PC-9 (cell line): ENCODE results near the gene MBD5. TPM values are rescaled to one million over a fixed set of nuclear protein-coding genes. Genes with fewer than 3 reads are reported as not detected.

Experiments
- BruUV-seq: library from RNA; stranded (reverse); fragments of 400-500 nt; replicated peaks from 2 replicates; lab custom pipeline; 2021; lab: Mats Ljungman, UMichigan
- CTCF ChIA-PET: fragments of 300-600 bp; sonication (Branson Sonifier 250); formaldehyde crosslinking; loops from one replicate; lab custom pipeline; 2022; ENCODE audit warnings: antibody characterized with exemption; lab: Charles Lee
- POLR2A ChIA-PET: fragments of 300-600 bp; sonication (Branson Sonifier 250); formaldehyde crosslinking; loops from one replicate; lab custom pipeline; 2022; ENCODE audit warnings: antibody characterized with exemption; ENCODE audit not compliant: unreplicated experiment; lab: Charles Lee
- DNase-seq, 2 experiments: peaks; one replicate each; pipeline versions ENCODE4 v3.0.0 to v3.0.0-alpha.2; 2015 to 2022; ENCODE audit warnings: mixed read lengths in 1 of 2
- H2AFZ ChIP-seq: fragments of 200-600 bp; sonication (generic); 2 replicates; pipeline ENCODE4 v1.8.1; 2017; ENCODE audit warnings: antibody characterized with exemption
- H3F3A ChIP-seq: fragments of 200-600 bp; sonication (generic); 2 replicates; pipeline ENCODE4 v1.8.1; 2017; ENCODE audit warnings: antibody characterized with exemption, mild to moderate bottlenecking, low read depth; ENCODE audit not compliant: insufficient read depth
- H3K27ac ChIP-seq: fragments of 200-600 bp; sonication (generic); 2 replicates; pipeline ENCODE4 v1.6.1; 2016; ENCODE audit warnings: mixed run types
- H3K27me3 ChIP-seq: fragments of 200-600 bp; sonication (generic); 2 replicates; pipeline ENCODE4 v1.6.1; 2016; ENCODE audit warnings: low read depth, mixed run types; ENCODE audit not compliant: insufficient read depth
- H3K36me3 ChIP-seq: fragments of 200-600 bp; sonication (generic); 2 replicates; pipeline ENCODE4 v1.6.1; 2016; ENCODE audit warnings: low read depth, mixed run types
- H3K4me1 ChIP-seq: fragments of 200-600 bp; sonication (generic); replicated peaks from 2 replicates; pipeline ENCODE4 v1.6.1; 2016; ENCODE audit warnings: mixed run types; ENCODE audit not compliant: insufficient read depth
- H3K4me2 ChIP-seq: fragments of 200-600 bp; sonication (generic); 2 replicates; pipeline ENCODE4 v1.6.1; 2017; ENCODE audit warnings: mixed run types
- H3K4me3 ChIP-seq: fragments of 200-600 bp; sonication (generic); 2 replicates; pipeline ENCODE4 v1.6.1; 2016; ENCODE audit warnings: mixed run types
- H3K79me2 ChIP-seq: fragments of 200-600 bp; sonication (generic); 2 replicates; pipeline ENCODE4 v1.6.1; 2017; ENCODE audit warnings: low read depth, mixed run types
- H3K9me2 ChIP-seq: fragments of 200-600 bp; sonication (generic); 2 replicates; pipeline ENCODE4 v1.8.1; 2017; ENCODE audit warnings: mild to moderate bottlenecking; ENCODE audit not compliant: insufficient read depth
- H3K9me3 ChIP-seq: fragments of 200-600 bp; sonication (generic); 2 replicates; pipeline ENCODE4 v1.8.1; 2016; ENCODE audit warnings: low read depth; ENCODE audit not compliant: insufficient read depth
- H4K20me1 ChIP-seq: fragments of 200-600 bp; sonication (generic); 2 replicates; pipeline ENCODE4 v1.8.1; 2017; ENCODE audit not compliant: insufficient read depth
- CTCF ChIP-seq: fragments of 200-600 bp; sonication (generic); conservative IDR thresholded peaks from 2 replicates; pipeline ENCODE4 v1.6.1; 2017; ENCODE audit warnings: mixed run types, antibody characterized with exemption, mild to moderate bottlenecking, moderate library complexity
- EZH2 ChIP-seq: fragments of 200-600 bp; sonication (generic); IDR thresholded peaks from 2 replicates; pipeline ENCODE4 v1.8.0; 2017; ENCODE audit warnings: antibody characterized with exemption, low read depth
- intact Hi-C: fragments of 100-400 bp; cut with micrococcal nuclease; formaldehyde crosslinking; loops from one replicate; pipeline ENCODE4 v1.10.0; 2022; ENCODE audit not compliant: unreplicated experiment
- total RNA-seq: library from RNA; stranded (reverse); gene quantifications from 2 replicates; pipeline ENCODE4 v1.2.3, GENCODE V29; 2021

Gene MBD5
- total RNA-seq, 1 experiment from 2014 or later, result 46.5 TPM

- Histone ChIP-seq H3F3A (no peaks in the 10 kb centered on the region), H3K9me3 (no peaks in the 10 kb centered on the region), H2AFZ (no peak overlapping the region), H3K9me2 (no peaks in the 10 kb centered on the region), H4K20me1 (no peaks in the 10 kb centered on the region), H3K4me1 (no peaks in the 10 kb centered on the region; the same call in 1 of the 2 replicates), H3K4me2 (no peak overlapping the region), H3K79me2 (no peaks in the 10 kb centered on the region), H3K4me3 (no peak overlapping the region), H3K27me3 (no peaks in the 10 kb centered on the region), H3K27ac (no peak overlapping the region), H3K36me3 (no peaks in the 10 kb centered on the region)
- ChIA-PET POLR2A (no interaction called here), CTCF (no interaction called here)
- intact Hi-C loops, result no loop called here
- TF ChIP-seq EZH2 (no peak), CTCF (no peak)
- no TSS peak for BruUV-seq
- no peak for DNase-seq
Observed at GRCh38 chr2:148501545-148501944, 480.7 kb downstream of the MBD5 start.

- H3K79me2 ChIP-seq, result no peaks in the 10 kb centered on the region
- H3K4me3 ChIP-seq, result no peak overlapping the region
- H2AFZ ChIP-seq, result no peak overlapping the region
- no peaks in the 10 kb centered on the region for H3K9me3 ChIP-seq
- H3K27ac ChIP-seq, result no peak overlapping the region
- no peaks in the 10 kb centered on the region; the same call in 1 of the 2 replicates for H3K4me1 ChIP-seq
- POLR2A ChIA-PET, result interaction anchor here (0.8 kb wide), 1 partner anchor 544 kb away, joined by 4 read pairs; no protein-coding TSS in a partner anchor
- no peaks in the 10 kb centered on the region for H3K36me3 ChIP-seq
- H3K9me2 ChIP-seq, result no peaks in the 10 kb centered on the region
- BruUV-seq, result no TSS peak
- H3F3A ChIP-seq, result no peaks in the 10 kb centered on the region
- DNase-seq, result no peak
- no peak for TF ChIP-seq CTCF
- TF ChIP-seq EZH2, result no peak
- CTCF ChIA-PET, result no interaction called here
- H3K27me3 ChIP-seq, result no peaks in the 10 kb centered on the region
- intact Hi-C loops, result no loop called here
- H4K20me1 ChIP-seq, result no peaks in the 10 kb centered on the region
- H3K4me2 ChIP-seq, result no peak overlapping the region
Observed at GRCh38 chr2:148503516-148503915, 482.6 kb downstream of the MBD5 start.

GRCh38 chr2:148507970-148508369 lies 487.1 kb downstream of the MBD5 start:
- TF ChIP-seq CTCF, result no peak
- TF ChIP-seq EZH2, result no peak
- Histone ChIP-seq H3F3A (no peaks in the 10 kb centered on the region), H3K27ac (no peak overlapping the region), H2AFZ (no peak overlapping the region), H3K4me2 (no peak overlapping the region), H4K20me1 (no peaks in the 10 kb centered on the region), H3K9me2 (no peaks in the 10 kb centered on the region), H3K4me1 (peaks cover 9% of the 10 kb centered on the region), H3K27me3 (no peaks in the 10 kb centered on the region), H3K9me3 (no peaks in the 10 kb centered on the region), H3K79me2 (no peaks in the 10 kb centered on the region), H3K36me3 (no peaks in the 10 kb centered on the region), H3K4me3 (no peak overlapping the region)
- no peak for DNase-seq
- ChIA-PET CTCF (interaction anchor here (0.7 kb wide), 1 partner anchor 103 kb away, joined by 4 read pairs; no protein-coding TSS in a partner anchor), POLR2A (no interaction called here)
- intact Hi-C loops, result loop anchor here (2.0 kb wide), 1 partner anchor 137 kb away; the partner anchor contains the start of gene EPC2
- no TSS peak for BruUV-seq
